Transverse colon (tissue), 4 donors: Measurements from ENCODE around the gene ARHGAP24. TPM values are rescaled to one million over a fixed set of nuclear protein-coding genes. Genes with fewer than 3 reads are reported as not detected.

Experiments
- DNase-seq: peaks from one replicate; pipeline ENCODE4 v3.0.0-alpha.2; 2019
- H3K27ac ChIP-seq, 4 donors: fragments of 200-600 bp; sonication (generic); 2 replicates each; pipeline ENCODE4 v1.5.1; 2016 to 2018; ENCODE audit warnings: inconsistent platforms in 4 of 4
- H3K27me3 ChIP-seq: fragments of 200-600 bp; sonication (generic); 2 replicates; pipeline ENCODE4 v1.5.1; 2017; ENCODE audit warnings: inconsistent platforms
- H3K36me3 ChIP-seq, 4 donors: fragments of 200-600 bp; sonication (generic); 2 replicates each; pipeline ENCODE4 v1.5.1; 2017 to 2019; ENCODE audit warnings: inconsistent platforms in 4 of 4
- H3K4me1 ChIP-seq, 4 donors: fragments of 200-600 bp; sonication (generic); 2 replicates each; pipeline ENCODE4 v1.5.1; 2017 to 2020; ENCODE audit warnings: inconsistent platforms in 4 of 4
- H3K4me3 ChIP-seq, 4 donors: fragments of 200-600 bp; sonication (generic); 1 replicate in 1 of 4; 2 replicates in 3 of 4; pipeline versions ENCODE4 v1.5.1 to v1.6.1; 2017 to 2019; ENCODE audit warnings: inconsistent platforms in 4 of 4
- H3K9me3 ChIP-seq, 2 donors: fragments of 200-600 bp; sonication (generic); 2 replicates each; pipeline ENCODE4 v1.5.1; 2017 to 2019; ENCODE audit warnings: inconsistent platforms in 2 of 2
- CTCF ChIP-seq, 5 experiments: fragments of 200-600 bp in 3 of 5; fragments of 450-650 bp in 2 of 5; sonication (generic) in 3 of 5; IDR thresholded peaks; 1 replicate in 2 of 5; 2 replicates in 3 of 5; pipeline ENCODE4 v1.5.1; 2016 to 2017; ENCODE audit warnings: antibody characterized with exemption in 5 of 5, inconsistent platforms in 3 of 5, mild to moderate bottlenecking in 2 of 5, moderate library complexity in 1 of 5
- EP300 ChIP-seq: sonication (generic); formaldehyde crosslinking; IDR thresholded peaks from one replicate; pipeline ENCODE4 v1.6.1; 2017; ENCODE audit warnings: antibody characterized with exemption, low read depth
- POLR2A ChIP-seq: fragments of 450-650 bp; IDR thresholded peaks from one replicate; pipeline ENCODE4 v1.6.1; 2016; ENCODE audit warnings: antibody characterized with exemption, mild to moderate bottlenecking, moderate library complexity
- POLR2AphosphoS5 ChIP-seq, 3 donors: sonication (generic); formaldehyde crosslinking; IDR thresholded peaks; one replicate each; pipeline ENCODE4 v1.6.1; 2016; ENCODE audit warnings: antibody characterized with exemption in 3 of 3
- WGBS, 2 donors: methylation state at CpG; one replicate each; pipeline ENCODE4 v1.1.5; 2018; ENCODE audit warnings: low coverage in 1 of 2; 5-methylcytosine and 5-hydroxymethylcytosine counted together
- in situ Hi-C, 4 donors: fragments of 200-750 bp; cut with MboI; loops; one replicate each; pipeline versions ENCODE4 v1.15.0 to v1.15.1; 2017; ENCODE audit warnings: low sequenced_read_pairs in 3 of 4, low pct_ligation_motif_present in 1 of 4, low pct_unique_long_range_greater_than_20kb in 1 of 4
- intact Hi-C: fragments of 100-400 bp; cut with DNase I; formaldehyde crosslinking; loops from one replicate; pipeline ENCODE4 v1.15.1; 2023; ENCODE audit warnings: low total_unique reads
- total RNA-seq, 4 donors: library from RNA; depleted of rRNA; stranded (reverse); fragments of >200 nt; gene quantifications; one replicate each; pipeline ENCODE4 v1.1.0, GENCODE V29; 2016

Gene ARHGAP24
- total RNA-seq, 4 donors from 2014 or later, result 4.2 to 32.0 (median 12.6) TPM

- DNase-seq, result no peak
- TF ChIP-seq EP300 (no peak), CTCF (IDR thresholded peaks at IDR 0.05) (no peak), POLR2A (no peak), POLR2AphosphoS5 (IDR thresholded peaks at IDR 0.05) (no peak)
- Histone ChIP-seq H3K4me3 (no peak overlapping the region), H3K27ac (no peak overlapping the region), H3K27me3 (no peaks in the 10 kb centered on the region), H3K4me1 (peaks cover 0 to 18% (median 0%) of the 10 kb centered on the region in 4 donors), H3K9me3 (no peaks in the 10 kb centered on the region), H3K36me3 (no peaks in the 10 kb centered on the region)
- in situ Hi-C loops (no loop called here), intact Hi-C loops (no loop called here)
- 53 to 78% methylated on average over 5 of the region's 5 CpGs for WGBS, 2 donors
Observed at GRCh38 chr4:85457752-85458467, 17.0 kb upstream of the ARHGAP24 start.

- in situ Hi-C loops, result no loop called here
- peak; percentile 24 for DNase-seq
Observed at GRCh38 chr4:85459736-85460135, 15.2 kb upstream of the ARHGAP24 start.

DNA sequence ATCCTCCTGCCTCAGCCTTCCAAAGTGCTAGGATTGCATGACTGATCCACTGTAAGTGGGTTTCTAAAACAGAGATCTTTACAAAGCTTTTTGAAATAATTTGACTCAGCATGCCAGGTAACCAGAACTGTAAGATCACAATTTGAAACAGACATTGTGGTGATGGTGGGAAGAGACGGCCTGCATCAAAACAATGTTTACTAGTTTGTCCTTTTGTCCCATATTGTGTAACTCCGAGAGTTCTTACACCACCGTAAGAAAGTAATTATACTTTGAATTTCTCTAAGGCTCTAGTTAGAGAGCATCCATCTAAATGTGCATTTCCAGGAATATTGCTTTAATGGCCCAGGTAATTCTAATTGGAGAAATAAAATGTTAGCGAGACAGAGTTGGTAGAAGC lies 594 bp upstream of the ARHGAP24 start:
- peaks cover 0 to 8% (median 3%) of the 10 kb centered on the region in 4 donors for H3K4me1 ChIP-seq
- H3K27ac ChIP-seq, result peak overlapping the region; percentile 69 to 82 (median 74)
- peak overlapping the region in 3 of 4 donors; percentile 44 to 59 (median 48) for H3K4me3 ChIP-seq
- intact Hi-C loops, result no loop called here
- TF ChIP-seq CTCF (IDR thresholded peaks at IDR 0.05), result no peak
- no peak for TF ChIP-seq POLR2A
- no peak for TF ChIP-seq POLR2AphosphoS5 (IDR thresholded peaks at IDR 0.05)
- no peak for TF ChIP-seq EP300
- 43 to 54% methylated on average over 4 of the region's 4 CpGs for WGBS, 2 donors
- no peaks in the 10 kb centered on the region for H3K36me3 ChIP-seq
- no peaks in the 10 kb centered on the region for H3K27me3 ChIP-seq
- DNase-seq, result no peak
- in situ Hi-C loops, result no loop called here
- no peaks in the 10 kb centered on the region for H3K9me3 ChIP-seq

More at GRCh38 chr4:85459736-85460135, 15.2 kb upstream of the ARHGAP24 start:
- WGBS, 2 donors, result 38% methylated on average over 1 of the region's 1 CpG; no CpG with 5 or more reads in 1 of the 2 donors
- no peaks in the 10 kb centered on the region for H3K36me3 ChIP-seq
- H3K9me3 ChIP-seq, result no peaks in the 10 kb centered on the region
- H3K4me3 ChIP-seq, result no peak overlapping the region
- peaks cover 0 to 18% (median 0%) of the 10 kb centered on the region in 4 donors for H3K4me1 ChIP-seq
- peak overlapping the region in 1 of 4 donors; percentile 20 for H3K27ac ChIP-seq
- intact Hi-C loops, result no loop called here
- H3K27me3 ChIP-seq, result no peaks in the 10 kb centered on the region
- no peak for TF ChIP-seq CTCF (IDR thresholded peaks at IDR 0.05)
- TF ChIP-seq POLR2A, result no peak

DNA sequence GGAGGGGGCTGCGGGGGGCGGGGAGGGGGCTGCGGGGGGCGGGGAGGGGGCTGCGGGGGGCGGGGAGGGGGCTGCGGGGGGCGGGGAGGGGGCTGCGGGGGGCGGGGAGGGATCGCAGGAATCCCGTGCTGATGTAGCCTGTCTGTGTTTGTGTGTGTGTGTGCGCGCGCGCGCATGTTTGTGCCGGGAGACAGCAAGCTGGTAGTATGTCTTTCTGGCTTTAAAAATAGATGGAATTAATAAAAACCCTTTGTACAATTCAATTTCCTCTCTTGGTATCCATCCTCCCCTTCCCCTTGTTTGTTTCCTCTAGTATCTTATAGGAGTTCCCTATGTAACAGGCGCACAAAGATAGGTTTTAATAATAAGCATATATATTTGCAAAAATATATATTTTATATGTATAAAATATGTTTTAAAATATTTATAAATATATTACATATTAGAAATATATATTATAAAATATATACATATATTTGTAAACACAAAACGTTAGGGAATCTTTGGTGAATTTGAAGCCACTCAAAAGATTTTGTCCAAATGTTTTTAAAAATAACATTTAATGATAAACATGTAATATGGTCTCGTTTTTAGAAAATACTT lies 782 bp downstream of the ARHGAP24 start:
- Histone ChIP-seq H3K27ac (peak overlapping the region; percentile 69 to 82 (median 74)), H3K4me1 (peaks cover 0 to 8% (median 3%) of the 10 kb centered on the region in 4 donors), H3K4me3 (peak overlapping the region in 3 of 4 donors; percentile 44 to 59 (median 48)), H3K36me3 (no peaks in the 10 kb centered on the region), H3K27me3 (no peaks in the 10 kb centered on the region), H3K9me3 (no peaks in the 10 kb centered on the region)
- in situ Hi-C loops (no loop called here), intact Hi-C loops (no loop called here)
- 5 to 9% methylated on average over 6 to 11 of the region's 21 CpGs for WGBS, 2 donors
- TF ChIP-seq EP300 (no peak), CTCF (IDR thresholded peaks at IDR 0.05) (no peak), POLR2A (no peak), POLR2AphosphoS5 (IDR thresholded peaks at IDR 0.05) (no peak)
- no peak for DNase-seq
